Glomerular visceral epithelial cell (primary cell): Measurements from ENCODE around the gene RPL35.

ENCODE experiments used
- DNase-seq: peaks from one replicate; pipeline ENCODE4 v3.0.0-alpha.2; 2016; ENCODE audit errors: extremely low spot score

Gene RPL35

DNA sequence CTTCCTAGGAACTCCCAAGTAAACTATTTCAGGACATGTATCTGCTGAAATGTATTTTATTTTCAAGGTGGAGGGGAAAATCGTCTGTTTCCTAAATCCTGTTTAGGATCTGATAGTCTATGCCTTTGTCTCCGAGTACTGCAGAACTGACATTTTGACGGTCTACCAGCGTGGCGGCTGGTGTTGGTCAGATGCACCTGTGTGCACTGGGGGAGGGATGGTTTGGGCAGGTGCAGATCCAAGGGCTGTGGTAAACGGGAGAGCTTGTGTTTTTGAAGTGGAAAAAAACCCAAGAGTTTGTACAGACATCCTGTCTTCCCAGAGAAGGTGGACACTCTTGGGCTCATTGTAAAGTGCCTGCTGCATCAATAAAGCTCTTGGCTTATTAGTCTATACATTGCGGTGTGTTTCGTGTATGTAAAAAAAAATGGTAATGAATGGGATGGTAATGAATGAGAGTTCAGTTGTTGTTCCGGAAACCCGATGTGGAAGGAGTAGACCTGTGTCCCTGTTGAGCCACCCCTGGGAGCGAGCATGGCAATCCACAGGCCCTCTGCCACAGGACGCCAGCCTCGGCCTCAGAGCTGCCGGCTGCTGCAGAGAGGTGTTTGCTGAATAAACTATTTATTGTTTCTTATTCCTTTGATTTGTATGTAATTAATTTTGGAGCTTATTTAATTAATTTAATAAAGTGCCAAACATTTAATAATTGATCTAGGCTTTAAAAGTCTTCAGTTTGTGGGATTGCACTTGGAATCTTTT is 15.4 kb upstream of the RPL35 start:
- no peak for DNase-seq

GRCh38 chr9:124875501-124875900 is 13.7 kb upstream of the RPL35 start:
- no peak for DNase-seq

- DNase-seq = no peak
Measured at GRCh38 chr9:124873664-124874063, 11.9 kb upstream of the RPL35 start.

GRCh38 chr9:124871156-124871561 is 9.4 kb upstream of the RPL35 start:
- no peak for DNase-seq

DNA sequence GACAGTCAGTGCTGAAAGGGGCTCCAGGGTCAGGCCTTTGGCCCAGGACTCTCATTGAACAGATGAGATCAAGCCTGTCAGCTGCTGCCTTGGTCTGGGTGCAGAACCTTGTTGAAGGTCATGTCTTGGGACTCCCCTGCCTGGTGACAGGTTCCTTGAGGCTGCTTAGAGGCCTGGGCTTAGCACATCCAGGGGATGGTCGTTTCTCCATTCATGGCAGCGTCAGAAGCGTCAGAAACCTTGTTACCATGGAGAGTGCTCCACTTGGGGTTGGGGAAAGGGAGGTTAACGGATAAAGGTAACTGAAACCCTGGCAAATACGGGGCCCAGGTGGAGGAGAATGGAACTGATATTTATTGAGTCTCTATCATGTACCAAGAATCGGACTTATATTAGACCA is 9.0 kb upstream of the RPL35 start:
- DNase-seq = no peak

DNA sequence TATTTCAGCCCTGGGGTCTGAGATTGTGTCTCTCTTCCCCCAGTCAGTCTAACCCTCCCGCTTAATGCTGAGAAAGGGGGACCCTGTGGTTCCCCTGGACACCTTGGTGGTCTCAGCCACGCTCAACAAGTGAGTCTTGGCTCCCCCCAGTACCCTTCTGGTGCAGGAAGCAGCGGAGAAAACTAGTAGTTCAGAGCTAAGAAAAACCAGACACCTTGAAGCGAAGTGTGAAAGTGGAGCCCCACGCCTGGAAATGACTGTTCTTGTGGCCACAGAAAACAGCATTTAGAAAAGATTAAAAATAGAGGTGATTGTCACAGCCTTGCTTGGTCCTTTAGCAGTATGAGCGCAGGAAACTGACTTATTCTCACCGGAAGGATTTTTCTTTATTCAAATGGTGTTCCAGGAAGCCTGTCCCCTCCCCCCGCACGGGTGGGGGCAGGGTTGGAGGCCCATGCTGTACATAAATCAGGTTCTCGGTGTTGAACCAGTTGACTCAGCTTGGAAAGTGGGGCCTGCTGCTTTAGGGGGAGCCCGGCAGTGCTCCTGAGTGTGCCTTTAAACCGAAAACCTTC is 8.3 kb upstream of the RPL35 start:
- peak; percentile 47 for DNase-seq

- no peak for DNase-seq
Measured at GRCh38 chr9:124869466-124869985, 7.8 kb upstream of the RPL35 start.

DNA sequence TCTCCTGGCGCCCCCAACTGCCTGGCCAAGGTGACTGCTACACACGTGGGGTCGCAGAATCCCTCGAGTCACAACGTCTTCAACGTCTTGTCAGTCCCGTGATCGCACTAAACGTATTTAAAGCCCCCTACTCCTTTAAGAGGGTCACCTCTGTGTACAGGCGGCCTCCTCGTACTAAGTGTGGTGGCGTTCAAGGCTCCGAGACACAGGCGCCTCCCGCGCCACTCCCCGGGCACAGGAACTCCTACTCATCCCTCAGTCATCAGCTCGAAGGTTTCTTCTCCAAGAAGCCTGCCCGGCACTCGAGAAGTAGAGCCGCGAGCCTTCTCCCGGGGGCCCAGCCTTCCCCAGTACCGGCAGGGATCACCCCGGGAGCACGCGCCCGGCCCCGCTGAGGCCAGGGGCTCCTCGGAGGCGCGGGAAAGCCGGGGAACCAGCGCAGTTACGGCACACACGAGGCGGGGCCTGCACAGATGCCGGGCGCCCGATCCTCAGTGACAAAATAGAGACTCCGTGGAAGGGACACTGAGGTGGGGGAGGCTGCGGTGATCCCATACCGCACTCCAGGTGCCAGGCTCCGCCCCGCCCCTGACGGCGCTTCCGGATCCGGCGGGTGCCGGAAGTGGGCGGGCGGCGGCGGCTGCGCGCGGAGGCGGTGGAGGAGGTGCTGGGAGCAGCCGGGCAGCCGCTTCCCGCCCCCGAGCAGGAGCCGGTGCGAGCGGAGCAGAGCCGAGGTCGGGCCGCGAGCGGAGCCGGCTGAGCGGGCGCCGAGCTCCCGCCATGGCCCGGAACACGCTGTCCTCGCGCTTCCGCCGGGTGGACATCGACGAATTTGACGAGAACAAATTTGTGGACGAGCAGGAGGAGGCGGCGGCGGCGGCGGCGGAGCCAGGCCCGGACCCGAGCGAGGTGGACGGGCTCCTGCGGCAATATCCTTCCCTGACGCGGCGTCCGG is 7.0 kb upstream of the RPL35 start:
- peak; percentile 90 for DNase-seq

DNA sequence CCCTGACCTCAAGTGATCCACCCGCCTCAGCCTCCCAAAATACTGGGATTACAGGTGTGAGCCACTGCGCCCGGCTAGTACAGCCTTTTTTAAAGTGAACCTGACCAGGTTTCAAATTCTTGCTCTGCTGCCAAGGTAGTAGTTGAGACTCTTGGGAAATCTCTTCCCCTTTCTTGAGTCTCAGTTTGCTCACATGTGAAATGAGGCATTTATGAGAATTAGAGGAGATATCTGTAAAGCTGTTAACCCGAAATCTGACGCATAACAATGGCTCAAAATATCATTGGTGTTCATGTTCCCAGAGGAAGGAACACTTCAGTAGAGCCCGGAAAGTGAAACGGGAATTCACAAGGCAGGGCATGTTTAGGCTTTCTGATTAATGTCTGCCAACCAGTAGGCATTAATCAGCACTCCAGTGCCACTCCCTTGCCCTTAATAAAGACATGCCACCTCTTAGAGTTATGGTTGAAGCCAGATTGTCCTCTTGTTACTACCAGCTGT is 1.7 kb upstream of the RPL35 start:
- DNase-seq = no peak

GRCh38 chr9:124860582-124861341 is 995 bp downstream of the RPL35 start:
- no peak for DNase-seq

- no peak for DNase-seq
Measured at GRCh38 chr9:124859803-124860581, 1.8 kb downstream of the RPL35 start.

DNA sequence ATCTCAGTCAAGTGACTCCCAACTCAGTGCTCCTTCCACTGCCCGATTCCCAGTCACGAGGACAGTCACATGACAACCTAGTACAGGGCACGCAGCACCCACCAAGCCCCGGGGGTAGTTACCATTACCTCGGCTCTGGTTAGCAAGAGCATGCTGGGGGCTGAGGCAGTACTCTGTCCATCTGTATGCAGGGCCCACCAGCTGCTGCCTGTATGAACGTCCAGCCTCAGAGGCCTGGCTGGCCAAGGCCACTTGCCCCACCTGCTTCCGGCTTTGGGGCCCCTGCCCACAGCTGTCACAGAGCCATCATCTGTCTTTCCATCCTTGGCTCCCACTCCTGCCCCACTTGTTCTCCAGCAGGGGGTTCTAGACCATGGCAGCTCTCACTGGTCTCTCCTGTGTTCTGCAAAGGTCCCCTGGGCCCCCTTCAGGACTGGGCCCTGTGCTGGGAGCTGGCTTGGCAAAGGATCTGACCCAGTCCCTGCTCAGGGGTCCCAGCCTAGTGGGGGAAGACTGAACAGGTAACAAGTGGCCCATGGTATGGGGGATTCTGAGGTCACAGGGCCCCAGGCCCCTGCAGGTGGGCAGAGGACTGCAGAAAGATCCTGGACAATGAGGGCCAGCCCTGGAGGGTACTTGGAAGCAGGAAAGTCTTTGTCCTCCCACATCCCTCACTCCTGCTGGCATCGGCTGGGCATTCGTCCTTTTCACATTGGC is 3.3 kb downstream of the RPL35 start:
- DNase-seq = no peak

DNA sequence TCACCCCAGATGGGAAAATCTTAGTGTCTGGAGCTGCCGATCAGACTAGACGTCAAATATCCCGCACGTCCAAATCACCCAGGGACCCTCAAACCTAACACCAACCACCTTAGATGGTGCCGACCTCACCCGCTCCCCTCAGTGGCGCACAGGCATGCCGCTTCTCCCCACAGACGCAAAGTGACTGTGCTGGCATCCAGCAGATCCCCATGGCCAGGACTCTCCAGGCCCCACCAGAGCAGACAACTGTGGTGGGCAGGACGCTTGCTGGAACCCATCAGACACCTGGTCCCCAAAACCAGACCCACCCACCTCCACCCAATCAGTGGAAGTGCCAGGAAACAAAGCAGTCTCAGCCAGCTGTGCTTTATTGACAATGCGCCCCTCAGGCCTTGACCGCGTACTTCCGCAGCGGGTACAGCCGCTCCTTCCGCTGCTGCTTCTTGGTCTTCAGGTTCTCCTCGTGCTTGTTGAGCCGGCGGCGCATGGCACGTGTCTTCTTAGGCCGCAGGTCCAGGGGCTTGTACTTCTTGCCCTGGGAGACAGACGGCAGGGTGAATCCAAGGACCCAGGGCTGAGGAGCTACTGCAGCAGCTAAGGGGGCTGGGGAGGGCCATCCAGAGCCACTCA is 4.1 kb downstream of the RPL35 start:
- DNase-seq = no peak

- DNase-seq = peak; percentile 66
Measured at GRCh38 chr9:124855944-124856765, 5.6 kb downstream of the RPL35 start.

GRCh38 chr9:124855566-124855943 is 6.2 kb downstream of the RPL35 start:
- DNase-seq = no peak

- DNase-seq = no peak
Measured at GRCh38 chr9:124854822-124855221, 6.9 kb downstream of the RPL35 start.

GRCh38 chr9:124854161-124854560 is 7.6 kb downstream of the RPL35 start:
- DNase-seq = no peak

GRCh38 chr9:124853605-124854143 is 8.1 kb downstream of the RPL35 start:
- DNase-seq = no peak
